ENCODE results near the gene RAB15. TPM values are rescaled to one million over a fixed set of nuclear protein-coding genes. Genes with fewer than 3 reads are reported as not detected.

RAB15 gene
- total RNA-seq, 1 experiment from 2014 or later = 0.28 TPM

- CTCF ChIA-PET = interaction anchor here (1.1 to 3.3 kb wide), 3 partner anchors 8 to 419 kb away, joined by 3 to 18 read pairs (median 5); partner anchors contain the start of gene FNTB
- POLR2A ChIA-PET = interaction anchor here (0.7 to 1.5 kb wide), 3 partner anchors 8 to 657 kb away, joined by 3 to 7 read pairs (median 6); partner anchors contain the start of gene FNTB
- intact Hi-C loops (cut with micrococcal nuclease) = no loop called here
These were observed 23.2 kb upstream of the RAB15 start for GRCh38 chr14:64995291-64995690.

DNA sequence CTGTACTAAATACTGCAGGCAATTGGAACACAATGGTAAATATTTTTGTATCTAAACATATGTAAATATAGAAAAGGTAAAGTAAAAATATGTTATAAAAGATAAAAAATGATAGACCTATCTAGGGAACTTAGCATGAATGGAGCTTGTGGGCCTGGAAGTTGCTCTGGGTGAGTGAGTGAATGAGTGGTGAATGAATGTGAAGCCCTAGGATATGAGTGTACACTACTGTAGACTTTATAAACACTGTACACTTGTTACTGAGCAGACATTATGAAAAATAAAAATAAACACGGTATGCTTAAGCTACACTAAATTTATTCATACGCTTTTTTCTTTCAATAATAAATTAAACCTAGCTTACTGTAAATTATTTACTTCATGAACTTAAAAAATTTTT lies 22.4 kb upstream of the RAB15 start:
- CTCF ChIA-PET = interaction anchor here (1.1 to 3.3 kb wide), 4 partner anchors 8 to 419 kb away, joined by 3 to 18 read pairs (median 6); partner anchors contain the start of gene FNTB
- Mint-ChIP-seq H3K36me3 (ENCODE audit: insufficient read depth, unreplicated experiment) (no peaks in the 10 kb centered on the region), H3K27ac (ENCODE audit: low read depth, unreplicated experiment) (no peak overlapping the region)

More at GRCh38 chr14:64995291-64995690, 23.2 kb upstream of the RAB15 start:
- peaks cover 4% of the 10 kb centered on the region for H3K4me1 Mint-ChIP-seq (ENCODE audit: insufficient read depth, unreplicated experiment)
- DNase-seq (ENCODE audit: unreplicated experiment) = no peak
- H3K36me3 Mint-ChIP-seq (ENCODE audit: insufficient read depth, unreplicated experiment) = no peaks in the 10 kb centered on the region
- H3K4me3 Mint-ChIP-seq (ENCODE audit: unreplicated experiment) = no peak overlapping the region
- no peak for TF ChIP-seq CTCF (IDR thresholded peaks at IDR 0.05; ENCODE audit: unreplicated experiment)
- no peak overlapping the region for H3K27ac Mint-ChIP-seq (ENCODE audit: low read depth, unreplicated experiment)
- no peaks in the 10 kb centered on the region for H3K27me3 Mint-ChIP-seq (ENCODE audit: insufficient read depth, unreplicated experiment)
- no peaks in the 10 kb centered on the region for H3K9me3 Mint-ChIP-seq (ENCODE audit: unreplicated experiment)
- no TSS peak for BruUV-seq (replicated peaks)

GRCh38 chr14:64993266-64993930 lies 21.3 kb upstream of the RAB15 start:
- no peak for TF ChIP-seq CTCF (IDR thresholded peaks at IDR 0.05; ENCODE audit: unreplicated experiment)
- Mint-ChIP-seq H3K4me3 (ENCODE audit: unreplicated experiment) (no peak overlapping the region), H3K9me3 (ENCODE audit: unreplicated experiment) (no peaks in the 10 kb centered on the region), H3K4me1 (ENCODE audit: insufficient read depth, unreplicated experiment) (no peaks in the 10 kb centered on the region), H3K27ac (ENCODE audit: low read depth, unreplicated experiment) (no peak overlapping the region), H3K36me3 (ENCODE audit: insufficient read depth, unreplicated experiment) (peaks cover 4% of the 10 kb centered on the region), H3K27me3 (ENCODE audit: insufficient read depth, unreplicated experiment) (no peaks in the 10 kb centered on the region)
- ChIA-PET POLR2A (interaction anchor here (0.6 kb wide), 2 partner anchors 22 to 28 kb away, joined by 3 to 4 read pairs; no protein-coding TSS in a partner anchor), CTCF (interaction anchor here (1.1 to 3.3 kb wide), 3 partner anchors 10 to 27 kb away, joined by 3 to 18 read pairs (median 6); no protein-coding TSS in a partner anchor)
- no peak for DNase-seq (ENCODE audit: unreplicated experiment)
- intact Hi-C loops (cut with micrococcal nuclease) = no loop called here
- BruUV-seq (replicated peaks) = no TSS peak

More for the DNA sequence above, 22.4 kb upstream of the RAB15 start:
- no peak for DNase-seq (ENCODE audit: unreplicated experiment)
- no peaks in the 10 kb centered on the region for H3K9me3 Mint-ChIP-seq (ENCODE audit: unreplicated experiment)
- POLR2A ChIA-PET = interaction anchor here (1.2 to 1.5 kb wide), 2 partner anchors 7 to 8 kb away, joined by 6 to 7 read pairs; partner anchors contain the start of gene FNTB
- intact Hi-C loops (cut with micrococcal nuclease) = no loop called here
- no peaks in the 10 kb centered on the region for H3K27me3 Mint-ChIP-seq (ENCODE audit: insufficient read depth, unreplicated experiment)
- H3K4me3 Mint-ChIP-seq (ENCODE audit: unreplicated experiment) = no peak overlapping the region
- H3K4me1 Mint-ChIP-seq (ENCODE audit: insufficient read depth, unreplicated experiment) = no peaks in the 10 kb centered on the region
- no peak for TF ChIP-seq CTCF (IDR thresholded peaks at IDR 0.05; ENCODE audit: unreplicated experiment)
- BruUV-seq (replicated peaks) = no TSS peak

GRCh38 chr14:64992328-64992885 lies 20.3 kb upstream of the RAB15 start:
- Mint-ChIP-seq H3K9me3 (ENCODE audit: unreplicated experiment) (no peaks in the 10 kb centered on the region), H3K4me3 (ENCODE audit: unreplicated experiment) (no peak overlapping the region), H3K27me3 (ENCODE audit: insufficient read depth, unreplicated experiment) (no peaks in the 10 kb centered on the region), H3K36me3 (ENCODE audit: insufficient read depth, unreplicated experiment) (peaks cover 11% of the 10 kb centered on the region), H3K27ac (ENCODE audit: low read depth, unreplicated experiment) (no peak overlapping the region), H3K4me1 (ENCODE audit: insufficient read depth, unreplicated experiment) (no peaks in the 10 kb centered on the region)
- TF ChIP-seq CTCF (IDR thresholded peaks at IDR 0.05; ENCODE audit: unreplicated experiment) = no peak
- no TSS peak for BruUV-seq (replicated peaks)
- ChIA-PET POLR2A (interaction anchor here (1.2 kb wide), 1 partner anchor 14 kb away, joined by 5 read pairs; no protein-coding TSS in a partner anchor), CTCF (interaction anchor here (1.1 to 3.3 kb wide), 2 partner anchors 12 to 28 kb away, joined by 3 to 18 read pairs; no protein-coding TSS in a partner anchor)
- intact Hi-C loops (cut with micrococcal nuclease) = no loop called here
- no peak for DNase-seq (ENCODE audit: unreplicated experiment)

Measured in MCF 10A (cell line).